ENCODE results near the gene PFKFB2.

PFKFB2 gene

DNA sequence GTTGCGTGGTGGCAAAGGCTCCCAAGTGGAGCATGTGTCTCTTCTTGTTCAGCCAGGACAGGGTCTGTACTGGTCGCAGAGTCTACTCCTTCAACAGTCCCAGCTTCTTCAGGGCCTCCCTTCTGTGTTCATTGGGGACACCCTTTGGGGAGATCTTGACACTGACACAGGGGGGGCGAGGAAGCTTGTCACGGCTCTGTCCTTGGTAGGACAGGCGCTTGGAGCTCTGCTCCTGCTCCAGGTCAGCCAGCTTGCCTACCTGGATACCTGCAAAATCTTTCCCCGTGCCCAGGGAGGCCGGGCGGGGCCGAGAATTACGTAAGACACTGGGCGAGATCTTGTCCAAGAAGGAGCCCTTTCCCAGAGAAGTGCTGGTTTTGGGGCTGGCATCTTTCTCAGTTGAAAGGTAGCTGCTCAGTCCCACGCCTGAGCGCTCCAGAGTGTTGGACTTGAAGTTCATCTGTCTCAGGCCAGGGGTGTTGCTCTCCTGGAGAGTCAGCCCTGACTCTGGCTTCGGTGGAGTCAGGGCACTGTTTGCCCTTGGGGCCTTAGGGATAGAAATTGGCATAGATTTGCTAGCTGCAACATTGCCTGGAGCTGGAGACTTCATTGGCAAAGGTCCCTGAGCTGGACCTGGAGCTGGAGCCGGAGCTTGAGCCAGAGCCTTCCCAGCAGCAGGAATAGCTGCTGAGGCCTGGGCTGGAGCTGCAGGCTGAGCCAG lies 31.0 kb upstream of the PFKFB2 start:
- no peak overlapping the region for H3K4me3 ChIP-seq (ENCODE audit: control insufficient read depth, low read depth, low read length)
- TF ChIP-seq CTCF (conservative IDR thresholded peaks at IDR 0.05; ENCODE audit: control insufficient read depth, insufficient read depth, low read depth, low read length) = no peak
- DNase-seq (ENCODE audit: low read depth) = no peak

DNA sequence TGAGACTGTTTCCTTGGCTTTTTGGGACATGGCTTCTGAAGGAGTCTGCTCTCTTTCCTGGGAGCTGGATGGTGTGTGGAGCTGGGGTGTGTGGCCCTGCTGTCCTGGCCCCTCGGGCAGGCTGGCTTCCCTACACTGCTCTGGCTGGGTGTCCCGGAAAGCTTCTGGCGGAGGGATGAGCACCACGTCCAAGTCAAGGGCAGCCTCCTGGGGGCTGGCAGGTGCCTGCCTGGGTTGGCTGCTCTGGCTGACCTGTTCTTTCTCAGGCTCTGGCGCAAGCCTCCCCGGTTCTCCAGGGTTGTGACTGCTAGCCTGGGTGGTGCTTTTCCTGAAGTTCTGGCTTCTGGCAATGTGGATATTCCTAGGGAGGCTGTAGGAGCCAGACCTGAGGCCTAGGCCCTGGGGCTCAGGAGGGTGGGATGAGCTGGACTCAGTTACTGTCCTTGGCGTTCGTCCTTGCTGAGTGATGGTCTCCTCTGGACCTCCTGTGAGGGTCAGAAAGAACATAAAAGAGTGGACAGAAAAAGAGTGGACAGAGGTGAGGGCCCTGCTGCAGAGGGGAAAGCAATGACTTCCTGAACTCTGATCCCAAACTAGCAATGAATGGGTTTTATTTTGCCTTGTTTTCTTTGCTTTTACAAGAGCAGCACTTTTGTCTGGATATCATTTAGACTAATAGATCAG lies 29.9 kb upstream of the PFKFB2 start:
- TF ChIP-seq CTCF (conservative IDR thresholded peaks at IDR 0.05; ENCODE audit: control insufficient read depth, insufficient read depth, low read depth, low read length) = no peak
- DNase-seq (ENCODE audit: low read depth) = no peak
- H3K4me3 ChIP-seq (ENCODE audit: control insufficient read depth, low read depth, low read length) = no peak overlapping the region

DNA sequence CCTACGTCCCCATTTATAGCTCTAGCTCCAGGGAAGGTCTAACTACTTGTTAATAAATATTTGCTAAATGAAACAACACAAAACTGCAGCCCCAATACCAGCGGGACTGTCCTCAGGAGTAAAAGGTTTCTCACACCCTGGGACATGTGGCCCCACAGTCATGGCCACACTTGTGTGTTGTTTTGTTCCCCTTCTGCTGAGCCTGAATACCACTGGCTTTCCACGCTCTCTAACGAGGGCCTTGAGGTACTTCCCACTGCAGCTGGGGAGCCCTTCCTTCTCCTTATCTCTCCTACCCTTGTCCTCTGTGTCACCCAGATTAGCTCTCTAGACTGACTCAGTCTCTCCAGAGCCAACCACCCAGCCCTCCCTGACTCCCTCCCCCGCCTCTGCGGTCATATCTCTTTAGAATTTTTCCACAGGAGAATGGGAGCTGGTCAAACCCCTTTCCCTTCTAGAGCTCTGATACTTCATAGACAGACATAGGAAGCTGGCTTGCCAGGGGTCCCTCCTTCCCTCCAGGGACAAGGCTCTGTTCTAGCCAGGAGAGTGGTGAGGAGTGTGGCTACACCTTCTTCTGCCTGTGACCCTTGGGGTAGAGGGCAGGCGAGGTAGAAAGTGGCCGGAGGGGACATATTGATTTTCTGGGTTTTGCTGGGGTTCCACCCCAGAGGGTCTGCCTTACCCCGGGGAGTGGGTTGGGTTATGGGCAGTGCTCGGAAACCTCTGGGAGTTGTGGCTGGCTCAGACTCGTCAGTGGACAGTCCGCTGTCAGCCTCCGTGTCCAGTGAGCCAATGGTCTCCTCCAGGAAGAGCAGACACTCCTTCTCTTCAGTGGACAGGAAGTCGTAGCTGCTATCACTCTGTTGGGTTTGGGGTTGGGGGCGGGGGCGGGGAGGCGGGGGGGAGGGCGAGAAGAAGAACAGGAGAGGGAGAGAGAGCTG lies 28.6 kb upstream of the PFKFB2 start:
- no peak for TF ChIP-seq CTCF (conservative IDR thresholded peaks at IDR 0.05; ENCODE audit: control insufficient read depth, insufficient read depth, low read depth, low read length)
- no peak overlapping the region for H3K4me3 ChIP-seq (ENCODE audit: control insufficient read depth, low read depth, low read length)
- DNase-seq (ENCODE audit: low read depth) = no peak

DNA sequence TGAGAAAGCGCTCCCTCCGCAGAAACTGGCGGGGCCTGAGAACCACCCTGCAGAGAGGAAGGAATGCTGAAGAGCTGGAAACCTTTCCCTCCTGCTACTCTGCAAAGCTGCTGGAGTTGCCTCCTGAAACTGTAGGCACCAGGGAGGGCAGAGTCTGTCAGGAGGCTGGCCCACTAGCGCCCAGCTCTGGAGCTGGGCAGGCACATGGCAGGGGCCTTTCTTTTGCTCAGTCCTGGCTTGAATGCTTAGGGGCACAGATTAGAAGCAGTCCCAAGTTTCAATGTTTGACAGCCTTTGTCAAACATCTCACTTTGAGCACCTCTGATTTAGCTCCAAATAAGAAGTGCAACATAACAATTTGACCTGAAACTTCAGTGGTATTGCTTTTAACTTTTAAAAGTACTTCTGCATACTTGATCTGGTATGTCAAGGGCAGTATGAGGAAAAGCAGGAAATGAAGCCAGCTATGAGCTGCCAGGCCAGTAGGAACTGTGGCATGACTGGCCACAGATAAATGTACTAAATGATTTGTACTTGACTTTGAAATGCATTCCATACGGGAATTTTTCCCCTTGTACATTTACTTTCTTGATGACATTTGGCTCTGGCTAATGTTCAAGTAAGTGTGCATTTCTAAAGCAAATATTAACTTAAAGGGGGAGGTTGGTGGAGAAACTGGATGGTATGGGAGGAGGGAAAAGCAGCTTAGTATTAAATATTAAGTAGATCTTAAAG lies 27.8 kb upstream of the PFKFB2 start:
- no peak for TF ChIP-seq CTCF (conservative IDR thresholded peaks at IDR 0.05; ENCODE audit: control insufficient read depth, insufficient read depth, low read depth, low read length)
- peak; percentile 36 for DNase-seq (ENCODE audit: low read depth)
- H3K4me3 ChIP-seq (ENCODE audit: control insufficient read depth, low read depth, low read length) = no peak overlapping the region

DNA sequence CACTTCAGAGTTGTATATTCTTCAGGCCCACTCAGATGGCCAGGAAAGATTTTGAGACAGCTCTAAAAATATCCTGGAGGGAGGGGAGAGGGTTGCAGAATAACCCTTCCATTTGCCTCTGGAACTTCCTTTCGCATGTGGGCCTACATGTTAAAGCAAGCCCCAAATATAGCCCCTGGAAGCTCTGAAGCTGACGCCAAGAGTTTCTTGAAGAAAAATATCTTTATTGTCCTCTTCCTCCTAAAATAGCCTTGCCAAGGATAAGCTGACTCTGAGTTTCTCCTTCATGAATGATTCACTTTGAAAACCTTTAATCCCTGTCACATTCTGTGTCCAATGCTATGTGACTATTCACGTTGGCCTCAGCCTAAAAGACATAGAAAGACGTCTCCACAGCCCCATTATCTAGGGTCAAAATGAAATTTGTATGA lies 27.0 kb upstream of the PFKFB2 start:
- no peak for TF ChIP-seq CTCF (conservative IDR thresholded peaks at IDR 0.05; ENCODE audit: control insufficient read depth, insufficient read depth, low read depth, low read length)
- H3K4me3 ChIP-seq (ENCODE audit: control insufficient read depth, low read depth, low read length) = no peak overlapping the region
- no peak for DNase-seq (ENCODE audit: low read depth)

- no peak overlapping the region for H3K4me3 ChIP-seq (ENCODE audit: control insufficient read depth, low read depth, low read length)
- TF ChIP-seq CTCF (conservative IDR thresholded peaks at IDR 0.05; ENCODE audit: control insufficient read depth, insufficient read depth, low read depth, low read length) = no peak
- DNase-seq (ENCODE audit: low read depth) = no peak
Measured at GRCh38 chr1:207027206-207027777, 25.8 kb upstream of the PFKFB2 start.

Measured in fibroblast of mammary gland (primary cell).